ENCODE measurements around the gene MYOM1.

Gene MYOM1

DNA sequence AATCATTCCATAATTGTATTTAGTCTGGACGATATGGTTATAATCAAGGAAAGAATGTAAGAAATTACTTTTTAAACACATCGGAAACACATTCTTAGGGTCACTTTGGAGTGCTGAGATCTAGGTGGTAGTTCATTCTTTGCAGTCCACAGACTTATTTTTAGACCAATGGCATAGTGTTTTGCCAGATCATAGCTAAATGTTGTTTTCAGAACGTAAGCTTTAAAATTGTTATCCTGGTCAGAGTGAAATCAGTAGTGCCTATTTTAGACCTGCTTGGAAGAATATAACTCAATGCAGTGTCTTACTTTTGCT is 32.2 kb upstream of the MYOM1 start:
- no peak for DNase-seq (ENCODE audit: extremely low read depth, insufficient read length)
- Histone ChIP-seq H3K36me3 (ENCODE audit: control insufficient read depth, insufficient read depth, low read length) (peaks cover 4% of the 10 kb centered on the region), H3K27me3 (replicated peaks; ENCODE audit: control insufficient read depth, insufficient read depth, low read length) (no peaks in the 10 kb centered on the region), H3K4me3 (replicated peaks; ENCODE audit: low read depth, low read length) (no peak overlapping the region)
- TF ChIP-seq, protein P1, sequence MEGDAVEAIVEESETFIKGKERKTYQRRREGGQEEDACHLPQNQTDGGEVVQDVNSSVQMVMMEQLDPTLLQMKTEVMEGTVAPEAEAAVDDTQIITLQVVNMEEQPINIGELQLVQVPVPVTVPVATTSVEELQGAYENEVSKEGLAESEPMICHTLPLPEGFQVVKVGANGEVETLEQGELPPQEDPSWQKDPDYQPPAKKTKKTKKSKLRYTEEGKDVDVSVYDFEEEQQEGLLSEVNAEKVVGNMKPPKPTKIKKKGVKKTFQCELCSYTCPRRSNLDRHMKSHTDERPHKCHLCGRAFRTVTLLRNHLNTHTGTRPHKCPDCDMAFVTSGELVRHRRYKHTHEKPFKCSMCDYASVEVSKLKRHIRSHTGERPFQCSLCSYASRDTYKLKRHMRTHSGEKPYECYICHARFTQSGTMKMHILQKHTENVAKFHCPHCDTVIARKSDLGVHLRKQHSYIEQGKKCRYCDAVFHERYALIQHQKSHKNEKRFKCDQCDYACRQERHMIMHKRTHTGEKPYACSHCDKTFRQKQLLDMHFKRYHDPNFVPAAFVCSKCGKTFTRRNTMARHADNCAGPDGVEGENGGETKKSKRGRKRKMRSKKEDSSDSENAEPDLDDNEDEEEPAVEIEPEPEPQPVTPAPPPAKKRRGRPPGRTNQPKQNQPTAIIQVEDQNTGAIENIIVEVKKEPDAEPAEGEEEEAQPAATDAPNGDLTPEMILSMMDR (IDR thresholded peaks at IDR 0.05; ENCODE audit: insufficient read depth, low read length, poor library complexity, severe bottlenecking) = no peak

DNA sequence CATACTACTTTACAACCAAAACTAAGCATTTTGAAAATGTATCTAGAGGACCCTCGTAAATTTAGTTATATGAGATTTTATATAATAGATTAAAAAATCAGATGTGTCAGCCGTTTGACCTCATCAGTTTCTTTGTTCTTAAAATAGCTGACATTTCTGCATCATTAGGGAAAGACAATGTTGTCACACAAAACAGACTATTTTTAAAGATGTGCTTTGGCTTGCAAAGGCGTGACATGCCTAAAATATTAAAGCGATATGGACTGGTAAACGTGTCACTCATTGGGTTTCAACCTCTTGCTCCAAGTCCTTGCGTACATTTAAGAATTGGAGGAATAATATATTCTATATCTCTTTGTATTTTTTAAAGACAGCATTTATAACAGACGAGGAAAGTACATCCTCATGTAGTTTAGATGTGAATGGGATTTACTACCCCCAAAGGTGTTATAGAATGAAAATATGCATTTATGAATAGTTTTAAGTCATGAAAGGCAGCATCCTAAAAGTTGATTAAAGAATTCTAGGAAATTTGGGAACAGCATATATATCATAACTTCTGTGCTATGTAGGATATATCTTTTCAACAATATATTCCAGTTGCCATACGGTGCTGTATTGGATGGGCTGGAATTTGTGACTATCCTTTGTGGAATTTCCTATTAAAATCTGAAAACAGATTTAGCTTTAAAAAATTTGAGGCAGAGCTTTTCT is 31.6 kb upstream of the MYOM1 start:
- Histone ChIP-seq H3K36me3 (ENCODE audit: control insufficient read depth, insufficient read depth, low read length) (peaks cover 4% of the 10 kb centered on the region), H3K4me3 (replicated peaks; ENCODE audit: low read depth, low read length) (no peak overlapping the region), H3K27me3 (replicated peaks; ENCODE audit: control insufficient read depth, insufficient read depth, low read length) (no peaks in the 10 kb centered on the region)
- TF ChIP-seq, protein P1 (IDR thresholded peaks at IDR 0.05; ENCODE audit: insufficient read depth, low read length, poor library complexity, severe bottlenecking) = no peak
- no peak for DNase-seq (ENCODE audit: extremely low read depth, insufficient read length)

DNA sequence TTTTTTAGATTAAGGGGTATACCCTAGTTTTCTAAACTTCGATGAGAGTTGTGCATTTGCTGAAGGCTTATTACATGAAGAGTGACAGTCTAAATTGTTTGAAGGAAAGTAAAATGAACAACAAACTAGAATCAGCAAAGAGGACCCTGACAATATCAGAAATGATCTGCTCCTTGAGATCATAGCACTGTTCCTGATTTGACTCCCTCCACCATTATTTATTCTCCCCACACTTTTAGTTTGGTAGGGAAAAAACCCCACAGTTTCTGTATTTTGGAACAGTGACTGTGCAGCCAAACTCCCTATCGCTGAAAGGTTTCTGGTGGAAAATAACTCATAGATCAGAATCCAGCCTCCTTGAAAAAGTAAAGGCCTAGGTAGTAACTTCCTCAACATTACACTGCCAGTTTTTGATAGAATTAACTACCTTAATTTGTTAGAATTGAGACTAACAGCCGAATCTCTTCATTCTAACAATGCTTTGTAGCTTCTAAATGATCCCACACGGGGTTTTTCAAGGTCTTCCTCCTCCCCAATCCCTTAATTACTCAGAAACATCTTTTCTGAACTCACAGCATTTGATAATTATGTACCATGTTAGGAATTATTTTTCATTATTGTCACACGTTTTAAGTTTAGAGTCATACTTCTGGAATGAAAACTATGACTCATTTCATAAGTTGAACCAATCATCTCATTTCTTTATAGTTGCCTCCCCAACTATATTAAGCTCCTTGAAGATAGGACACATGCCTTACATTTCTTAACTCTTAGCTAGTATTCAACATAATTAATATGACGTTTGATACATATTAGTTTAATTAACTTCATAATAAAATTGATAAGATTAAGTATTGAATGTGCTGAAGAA is 30.7 kb upstream of the MYOM1 start:
- Histone ChIP-seq H3K4me3 (replicated peaks; ENCODE audit: low read depth, low read length) (peak overlapping the region; percentile 19; the same call in 1 of the 2 replicates), H3K36me3 (ENCODE audit: control insufficient read depth, insufficient read depth, low read length) (peaks cover 4% of the 10 kb centered on the region)

DNA sequence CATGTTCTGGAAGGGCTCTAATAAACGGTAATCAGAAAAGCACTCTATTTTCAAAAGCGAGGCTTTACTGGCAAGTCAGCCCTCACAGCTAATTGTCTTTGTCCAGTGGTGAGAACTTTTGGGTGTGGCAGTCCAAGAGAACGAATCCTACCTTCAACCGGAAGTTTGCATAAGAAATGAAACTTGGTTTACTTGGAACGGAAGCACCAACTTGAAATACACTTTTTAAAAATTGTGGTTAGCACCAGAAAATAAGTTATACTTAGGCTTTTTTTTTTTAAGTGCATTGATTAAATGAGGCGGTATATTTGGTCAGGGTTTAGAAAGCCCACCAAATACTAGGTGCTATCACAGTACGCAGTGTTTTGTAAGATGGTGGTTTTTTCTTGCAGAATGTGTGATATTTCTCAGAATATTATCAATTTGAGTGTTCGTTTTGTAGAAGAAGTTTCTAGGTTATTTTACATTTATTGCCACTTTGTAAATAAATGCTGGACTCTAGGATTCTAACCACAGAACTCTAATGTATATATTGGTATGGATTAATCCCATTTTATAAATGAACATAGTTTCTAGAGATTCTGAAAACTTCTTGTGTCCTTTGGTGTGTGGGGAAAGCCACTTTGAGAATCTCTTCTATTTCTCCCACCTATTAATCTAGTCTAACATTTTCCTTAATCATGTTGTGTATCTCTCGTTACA is 29.0 kb upstream of the MYOM1 start:
- TF ChIP-seq, protein P1 (IDR thresholded peaks at IDR 0.05; ENCODE audit: insufficient read depth, low read length, poor library complexity, severe bottlenecking) = no peak

More for the DNA sequence above, 30.7 kb upstream of the MYOM1 start:
- TF ChIP-seq, protein P1 (IDR thresholded peaks at IDR 0.05; ENCODE audit: insufficient read depth, low read length, poor library complexity, severe bottlenecking) = no peak
- H3K27me3 ChIP-seq (replicated peaks; ENCODE audit: control insufficient read depth, insufficient read depth, low read length) = no peaks in the 10 kb centered on the region
- DNase-seq (ENCODE audit: extremely low read depth, insufficient read length) = no peak

DNA sequence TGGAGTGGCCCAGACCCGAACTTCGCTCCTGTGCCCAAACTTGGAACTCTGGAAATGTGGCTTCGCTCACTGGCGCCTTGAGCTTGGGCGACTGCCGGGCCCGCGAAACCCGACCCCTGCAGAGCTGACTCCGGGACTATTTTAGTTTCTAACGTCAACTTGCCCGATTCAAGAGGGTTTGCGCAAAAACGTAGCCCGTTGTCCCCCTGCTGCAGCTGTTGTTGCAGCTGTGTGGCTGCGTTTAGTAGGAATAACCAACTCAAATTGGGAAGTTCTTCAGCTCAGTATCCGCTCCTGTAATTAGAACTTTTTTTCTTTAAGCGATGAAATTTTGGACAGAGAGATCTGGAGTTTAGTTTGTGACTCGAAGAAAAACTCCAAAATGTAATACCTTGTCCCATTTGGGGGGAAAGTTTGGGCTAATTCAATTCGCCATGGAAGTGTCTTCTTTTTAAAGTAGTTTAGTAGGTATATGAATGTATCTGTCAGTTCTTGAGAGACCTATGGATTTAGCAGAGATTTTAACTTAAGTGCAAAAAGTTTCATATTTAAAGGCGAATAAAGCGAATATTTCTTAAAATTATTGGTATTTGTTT is 28.4 kb upstream of the MYOM1 start:
- Histone ChIP-seq H3K4me3 (replicated peaks; ENCODE audit: low read depth, low read length) (peak overlapping the region; percentile 89), H3K36me3 (ENCODE audit: control insufficient read depth, insufficient read depth, low read length) (peaks cover 2% of the 10 kb centered on the region), H3K27me3 (replicated peaks; ENCODE audit: control insufficient read depth, insufficient read depth, low read length) (no peaks in the 10 kb centered on the region)
- TF ChIP-seq, protein P1 (IDR thresholded peaks at IDR 0.05; ENCODE audit: insufficient read depth, low read length, poor library complexity, severe bottlenecking) = no peak
- no peak for DNase-seq (ENCODE audit: extremely low read depth, insufficient read length)

More for the DNA sequence above, 29.0 kb upstream of the MYOM1 start:
- peaks cover 2% of the 10 kb centered on the region for H3K36me3 ChIP-seq (ENCODE audit: control insufficient read depth, insufficient read depth, low read length)
- H3K4me3 ChIP-seq (replicated peaks; ENCODE audit: low read depth, low read length) = peak overlapping the region; percentile 89
- H3K27me3 ChIP-seq (replicated peaks; ENCODE audit: control insufficient read depth, insufficient read depth, low read length) = no peaks in the 10 kb centered on the region
- peak; percentile 29 for DNase-seq (ENCODE audit: extremely low read depth, insufficient read length)
